SK-N-SH treated with all-trans-retinoic acid at 6 μM for 48 hours (cell line): Measurements from ENCODE around the gene SFMBT2.

Experiments used
- ATAC-seq: fragments of 200-7000 bp; cut with Tn5 transposase; 3 replicates; pipeline ENCODE4 v1.9.1; 2020; ENCODE audit warnings: mild to moderate bottlenecking, moderate library complexity
- ARNTL ChIP-seq: fragments of 450-650 bp; formaldehyde crosslinking; IDR thresholded peaks from 2 replicates; pipeline ENCODE4 v1.5.0; 2020; ENCODE audit warnings: low read depth, mild to moderate bottlenecking, moderate library complexity, borderline replicate concordance
- BACH2 ChIP-seq: fragments of 250-450 bp; sonication (Bioruptor Pico); IDR thresholded peaks from 2 replicates; pipeline ENCODE4 v1.9.0; 2021; ENCODE audit warnings: mild to moderate bottlenecking, borderline replicate concordance
- CREB5 ChIP-seq: fragments of 250-450 bp; sonication (Bioruptor Pico); IDR thresholded peaks from 2 replicates; pipeline ENCODE4 v1.5.1; 2020; ENCODE audit warnings: low read depth, mild to moderate bottlenecking, moderate library complexity
- ESRRG ChIP-seq: fragments of 250-450 bp; sonication (Bioruptor Pico); IDR thresholded peaks from 2 replicates; pipeline ENCODE4 v1.6.1; 2021; ENCODE audit warnings: mild to moderate bottlenecking
- GLIS3 ChIP-seq: fragments of 250-450 bp; sonication (Bioruptor Pico); IDR thresholded peaks from 2 replicates; pipeline ENCODE4 v1.5.0; 2020; ENCODE audit warnings: mild to moderate bottlenecking, moderate library complexity
- ISL1 ChIP-seq: fragments of 250-450 bp; sonication (Bioruptor Pico); IDR thresholded peaks from 2 replicates; pipeline ENCODE4 v2.1.2; 2022; ENCODE audit warnings: mild to moderate bottlenecking, moderate library complexity
- OSR1 ChIP-seq: fragments of 250-450 bp; sonication (Bioruptor Pico); IDR thresholded peaks from 2 replicates; pipeline ENCODE4 v1.8.0; 2022; ENCODE audit warnings: moderate library complexity, mild to moderate bottlenecking, inconsistent platforms
- POU6F1 ChIP-seq: fragments of 250-450 bp; sonication (Bioruptor Pico); IDR thresholded peaks from 2 replicates; pipeline ENCODE4 v1.8.0; 2021; ENCODE audit warnings: low read depth, mild to moderate bottlenecking, moderate library complexity, borderline replicate concordance
- RARB ChIP-seq: fragments of 250-450 bp; sonication (Bioruptor Pico); IDR thresholded peaks from 2 replicates; pipeline ENCODE4 v1.8.0; 2021; ENCODE audit warnings: mild to moderate bottlenecking, moderate library complexity
- SNAI2 ChIP-seq: fragments of 250-450 bp; sonication (Bioruptor Pico); IDR thresholded peaks from 2 replicates; pipeline ENCODE4 v1.5.0; 2020; ENCODE audit warnings: mild to moderate bottlenecking, moderate library complexity
- TCF4 ChIP-seq: fragments of 250-450 bp; sonication (Bioruptor Pico); IDR thresholded peaks from 2 replicates; pipeline ENCODE4 v1.8.0; 2021; ENCODE audit warnings: mild to moderate bottlenecking, moderate library complexity, borderline replicate concordance
- TOX ChIP-seq: fragments of 250-450 bp; sonication (Bioruptor Pico); IDR thresholded peaks from 2 replicates; pipeline ENCODE4 v1.8.0; 2021; ENCODE audit warnings: mild to moderate bottlenecking, moderate library complexity, borderline replicate concordance
- ZC3H10 ChIP-seq: fragments of 250-450 bp; sonication (Bioruptor Pico); IDR thresholded peaks from 2 replicates; pipeline ENCODE4 v1.5.1; 2021; ENCODE audit warnings: mild to moderate bottlenecking, moderate library complexity
- ZFP3 ChIP-seq: fragments of 250-450 bp; sonication (Bioruptor Pico); IDR thresholded peaks from 2 replicates; pipeline ENCODE4 v1.5.0; 2020; ENCODE audit warnings: mild to moderate bottlenecking, moderate library complexity
- ZFP30 ChIP-seq: fragments of 450-650 bp; formaldehyde crosslinking; IDR thresholded peaks from 2 replicates; pipeline ENCODE4 v1.5.0; 2022; ENCODE audit warnings: mild to moderate bottlenecking, moderate library complexity
- ZNF70 ChIP-seq: fragments of 450-650 bp; formaldehyde crosslinking; IDR thresholded peaks from 2 replicates; pipeline ENCODE4 v1.5.0; 2020; ENCODE audit warnings: mild to moderate bottlenecking, moderate library complexity
- ZNF8 ChIP-seq: fragments of 450-650 bp; formaldehyde crosslinking; IDR thresholded peaks from 2 replicates; pipeline ENCODE4 v1.5.0; 2020; ENCODE audit warnings: mild to moderate bottlenecking, moderate library complexity
- TF ChIP-seq, protein P1 (sequence below): fragments of 250-450 bp; sonication (Bioruptor Pico); IDR thresholded peaks from 2 replicates; pipeline ENCODE4 v1.8.0; 2020; ENCODE audit warnings: mild to moderate bottlenecking, moderate library complexity, borderline replicate concordance
- TF ChIP-seq, protein P2 (sequence below): fragments of 250-450 bp; sonication (Bioruptor Pico); IDR thresholded peaks from 2 replicates; pipeline ENCODE4 v1.5.1; 2021; ENCODE audit warnings: mild to moderate bottlenecking, moderate library complexity
- TF ChIP-seq, protein P3 (sequence below): fragments of 250-450 bp; sonication (Bioruptor Pico); IDR thresholded peaks from 2 replicates; pipeline ENCODE4 v1.5.0; 2020; ENCODE audit warnings: mild to moderate bottlenecking, moderate library complexity

SFMBT2 gene

GRCh38 chr10:7123774-7124173, 287.1 kb downstream of the SFMBT2 start:
- no peak for TF ChIP-seq SNAI2 (CRISPR knock-in tag)
- TF ChIP-seq ZNF70 (CRISPR knock-in tag) = no peak
- TF ChIP-seq ZC3H10 (CRISPR knock-in tag) = no peak
- TF ChIP-seq ISL1 (CRISPR knock-in tag) = no peak
- TF ChIP-seq ZFP3 (CRISPR knock-in tag) = no peak
- no peak for TF ChIP-seq CREB5 (CRISPR knock-in tag)
- TF ChIP-seq OSR1 (CRISPR knock-in tag) = no peak
- TF ChIP-seq TOX (CRISPR knock-in tag) = no peak
- TF ChIP-seq BACH2 = no peak
- TF ChIP-seq, protein P1, sequence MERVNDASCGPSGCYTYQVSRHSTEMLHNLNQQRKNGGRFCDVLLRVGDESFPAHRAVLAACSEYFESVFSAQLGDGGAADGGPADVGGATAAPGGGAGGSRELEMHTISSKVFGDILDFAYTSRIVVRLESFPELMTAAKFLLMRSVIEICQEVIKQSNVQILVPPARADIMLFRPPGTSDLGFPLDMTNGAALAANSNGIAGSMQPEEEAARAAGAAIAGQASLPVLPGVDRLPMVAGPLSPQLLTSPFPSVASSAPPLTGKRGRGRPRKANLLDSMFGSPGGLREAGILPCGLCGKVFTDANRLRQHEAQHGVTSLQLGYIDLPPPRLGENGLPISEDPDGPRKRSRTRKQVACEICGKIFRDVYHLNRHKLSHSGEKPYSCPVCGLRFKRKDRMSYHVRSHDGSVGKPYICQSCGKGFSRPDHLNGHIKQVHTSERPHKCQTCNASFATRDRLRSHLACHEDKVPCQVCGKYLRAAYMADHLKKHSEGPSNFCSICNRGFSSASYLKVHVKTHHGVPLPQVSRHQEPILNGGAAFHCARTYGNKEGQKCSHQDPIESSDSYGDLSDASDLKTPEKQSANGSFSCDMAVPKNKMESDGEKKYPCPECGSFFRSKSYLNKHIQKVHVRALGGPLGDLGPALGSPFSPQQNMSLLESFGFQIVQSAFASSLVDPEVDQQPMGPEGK = no peak
- TF ChIP-seq ZFP30 = no peak
- no peak for TF ChIP-seq TCF4 (CRISPR knock-in tag)
- TF ChIP-seq, protein P2, sequence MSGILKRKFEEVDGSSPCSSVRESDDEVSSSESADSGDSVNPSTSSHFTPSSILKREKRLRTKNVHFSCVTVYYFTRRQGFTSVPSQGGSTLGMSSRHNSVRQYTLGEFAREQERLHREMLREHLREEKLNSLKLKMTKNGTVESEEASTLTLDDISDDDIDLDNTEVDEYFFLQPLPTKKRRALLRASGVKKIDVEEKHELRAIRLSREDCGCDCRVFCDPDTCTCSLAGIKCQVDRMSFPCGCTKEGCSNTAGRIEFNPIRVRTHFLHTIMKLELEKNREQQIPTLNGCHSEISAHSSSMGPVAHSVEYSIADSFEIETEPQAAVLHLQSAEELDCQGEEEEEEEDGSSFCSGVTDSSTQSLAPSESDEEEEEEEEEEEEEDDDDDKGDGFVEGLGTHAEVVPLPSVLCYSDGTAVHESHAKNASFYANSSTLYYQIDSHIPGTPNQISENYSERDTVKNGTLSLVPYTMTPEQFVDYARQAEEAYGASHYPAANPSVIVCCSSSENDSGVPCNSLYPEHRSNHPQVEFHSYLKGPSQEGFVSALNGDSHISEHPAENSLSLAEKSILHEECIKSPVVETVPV (CRISPR knock-in tag) = no peak
- ATAC-seq = no peak

DNA sequence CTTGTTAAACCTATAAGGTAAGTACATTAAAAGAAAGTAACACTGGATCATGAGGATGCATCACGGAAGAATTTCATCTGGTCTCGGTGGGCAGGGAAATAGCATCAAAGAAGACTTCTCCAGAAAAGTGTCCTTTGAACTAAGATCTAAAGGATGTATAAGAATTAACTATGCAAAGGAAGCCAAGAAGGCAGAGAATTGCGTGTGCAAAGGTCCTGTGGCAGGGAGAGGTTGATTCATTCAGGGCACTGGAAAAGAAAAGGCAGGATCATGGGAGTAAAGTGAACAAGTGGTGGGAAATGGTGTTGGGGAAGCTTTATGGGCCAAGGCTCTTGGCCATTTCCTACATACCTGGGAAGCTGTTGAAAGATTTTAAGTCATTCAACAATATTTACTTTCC, 288.3 kb downstream of the SFMBT2 start:
- no peak for TF ChIP-seq ZFP3 (CRISPR knock-in tag)
- no peak for TF ChIP-seq ISL1 (CRISPR knock-in tag)
- no peak for TF ChIP-seq BACH2
- no peak for TF ChIP-seq POU6F1 (CRISPR knock-in tag)
- no peak for TF ChIP-seq ZNF8 (CRISPR knock-in tag)
- TF ChIP-seq GLIS3 = no peak
- TF ChIP-seq ESRRG (CRISPR knock-in tag) = no peak
- TF ChIP-seq SNAI2 (CRISPR knock-in tag) = no peak
- TF ChIP-seq RARB (CRISPR knock-in tag) = no peak
- no peak for TF ChIP-seq TOX (CRISPR knock-in tag)
- no peak for TF ChIP-seq ZC3H10 (CRISPR knock-in tag)
- TF ChIP-seq, protein P1 = no peak
- no peak for TF ChIP-seq CREB5 (CRISPR knock-in tag)
- no peak for ATAC-seq

DNA sequence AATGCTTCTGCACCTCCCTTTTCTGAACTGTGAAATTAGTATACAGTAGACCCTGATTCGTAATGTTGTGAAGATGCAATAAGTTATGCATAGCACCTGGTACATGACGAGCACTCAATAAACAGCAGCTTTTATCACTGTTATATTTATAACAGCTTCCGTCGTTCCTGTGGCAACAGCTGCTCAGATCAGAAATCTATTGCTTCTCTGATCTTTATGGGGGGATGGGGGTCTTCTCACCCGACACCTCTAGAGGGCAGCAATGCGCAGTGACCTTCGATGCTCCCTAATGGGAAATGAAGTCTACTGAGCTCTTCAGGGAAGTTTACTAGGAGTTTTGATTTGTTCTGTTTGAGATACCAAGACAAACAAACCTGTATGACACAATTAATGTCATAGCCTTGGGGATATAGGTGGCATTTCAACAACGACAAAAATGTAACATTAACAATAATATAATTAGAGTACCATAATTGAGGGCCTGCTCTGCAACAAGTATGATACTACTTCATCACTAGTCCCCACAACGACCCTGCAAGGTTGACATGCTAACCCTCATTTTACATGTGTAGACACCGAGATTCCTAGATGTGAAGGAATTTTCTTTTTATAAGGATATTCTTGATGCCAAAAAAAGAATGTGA, 289.6 kb downstream of the SFMBT2 start:
- TF ChIP-seq ARNTL (CRISPR knock-in tag) = no peak
- TF ChIP-seq TCF4 (CRISPR knock-in tag) = no peak
- TF ChIP-seq, protein P3, sequence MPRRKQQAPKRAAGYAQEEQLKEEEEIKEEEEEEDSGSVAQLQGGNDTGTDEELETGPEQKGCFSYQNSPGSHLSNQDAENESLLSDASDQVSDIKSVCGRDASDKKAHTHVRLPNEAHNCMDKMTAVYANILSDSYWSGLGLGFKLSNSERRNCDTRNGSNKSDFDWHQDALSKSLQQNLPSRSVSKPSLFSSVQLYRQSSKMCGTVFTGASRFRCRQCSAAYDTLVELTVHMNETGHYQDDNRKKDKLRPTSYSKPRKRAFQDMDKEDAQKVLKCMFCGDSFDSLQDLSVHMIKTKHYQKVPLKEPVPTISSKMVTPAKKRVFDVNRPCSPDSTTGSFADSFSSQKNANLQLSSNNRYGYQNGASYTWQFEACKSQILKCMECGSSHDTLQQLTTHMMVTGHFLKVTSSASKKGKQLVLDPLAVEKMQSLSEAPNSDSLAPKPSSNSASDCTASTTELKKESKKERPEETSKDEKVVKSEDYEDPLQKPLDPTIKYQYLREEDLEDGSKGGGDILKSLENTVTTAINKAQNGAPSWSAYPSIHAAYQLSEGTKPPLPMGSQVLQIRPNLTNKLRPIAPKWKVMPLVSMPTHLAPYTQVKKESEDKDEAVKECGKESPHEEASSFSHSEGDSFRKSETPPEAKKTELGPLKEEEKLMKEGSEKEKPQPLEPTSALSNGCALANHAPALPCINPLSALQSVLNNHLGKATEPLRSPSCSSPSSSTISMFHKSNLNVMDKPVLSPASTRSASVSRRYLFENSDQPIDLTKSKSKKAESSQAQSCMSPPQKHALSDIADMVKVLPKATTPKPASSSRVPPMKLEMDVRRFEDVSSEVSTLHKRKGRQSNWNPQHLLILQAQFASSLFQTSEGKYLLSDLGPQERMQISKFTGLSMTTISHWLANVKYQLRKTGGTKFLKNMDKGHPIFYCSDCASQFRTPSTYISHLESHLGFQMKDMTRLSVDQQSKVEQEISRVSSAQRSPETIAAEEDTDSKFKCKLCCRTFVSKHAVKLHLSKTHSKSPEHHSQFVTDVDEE (CRISPR knock-in tag) = no peak
- no peak for TF ChIP-seq OSR1 (CRISPR knock-in tag)
- ATAC-seq = no peak
